ENCODE results near the gene RTCA.
"Not testable (repeated sequence)": the region's sequence is repeated elsewhere in the genome, so short reads cannot be mapped to it uniquely, and the experiment has no call there.

The RTCA gene

DNA sequence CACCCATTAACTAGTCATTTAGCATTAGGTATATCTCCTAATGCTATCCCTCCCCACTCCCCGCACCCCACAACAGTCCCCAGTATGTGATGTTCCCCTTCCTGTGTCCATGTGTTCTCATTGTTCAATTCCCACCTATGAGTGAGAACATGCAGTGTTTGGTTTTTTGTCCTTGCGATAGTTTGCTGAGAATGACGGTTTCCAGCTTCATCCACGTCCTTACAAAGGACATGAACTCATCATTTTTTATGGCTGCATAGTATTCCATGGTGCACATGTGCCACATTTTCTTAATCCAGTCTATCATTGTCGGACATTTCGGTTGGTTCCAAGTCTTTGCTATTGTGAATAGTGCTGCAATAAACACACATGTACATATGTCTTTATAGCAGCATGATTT lies 7.6 kb upstream of the RTCA start:
- DNase-seq (ENCODE audit: low read depth in 2 of 3, low spot score in 2 of 3) = not testable (repeated sequence)

DNA sequence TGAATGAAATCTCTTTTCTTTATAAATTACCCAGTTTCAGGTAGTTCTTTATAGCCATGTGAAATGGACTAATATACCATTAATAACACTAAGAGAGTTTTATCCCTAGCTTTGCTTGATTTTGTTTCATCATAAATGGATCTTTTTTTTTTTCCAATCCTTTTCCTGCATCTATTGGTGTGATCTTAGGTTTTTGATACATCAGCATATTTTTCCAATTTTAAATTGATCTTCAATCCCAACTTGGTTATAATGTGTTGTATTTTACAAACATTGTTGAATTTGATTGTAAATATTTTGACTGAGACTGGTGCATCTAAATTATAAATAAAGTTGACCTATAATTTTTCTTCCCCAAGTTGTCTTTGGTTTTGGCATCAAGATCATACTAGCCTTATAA lies 4.3 kb upstream of the RTCA start:
- DNase-seq (ENCODE audit: low read depth in 2 of 3, low spot score in 2 of 3) = no peak

DNA sequence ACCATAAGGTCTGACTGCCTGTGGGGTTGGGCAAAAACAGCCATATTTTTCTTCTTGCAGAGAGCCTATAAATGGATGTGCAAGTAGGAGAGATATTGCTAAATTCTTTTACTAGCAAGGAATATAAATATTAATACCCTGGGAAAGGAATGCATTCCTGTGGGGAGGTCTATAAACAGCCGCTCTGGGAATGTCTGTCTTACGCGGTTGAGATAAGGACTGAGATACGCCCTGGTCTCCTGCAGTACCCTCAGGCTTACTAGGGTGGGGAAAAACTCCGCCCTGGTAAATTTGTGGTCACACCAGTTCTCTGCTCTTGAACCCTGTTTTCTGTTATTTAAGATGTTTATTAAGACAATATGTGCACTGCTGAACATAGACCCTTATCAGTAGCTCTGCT lies 1.9 kb upstream of the RTCA start:
- DNase-seq (ENCODE audit: low read depth in 2 of 3, low spot score in 2 of 3) = not testable (repeated sequence)

DNA sequence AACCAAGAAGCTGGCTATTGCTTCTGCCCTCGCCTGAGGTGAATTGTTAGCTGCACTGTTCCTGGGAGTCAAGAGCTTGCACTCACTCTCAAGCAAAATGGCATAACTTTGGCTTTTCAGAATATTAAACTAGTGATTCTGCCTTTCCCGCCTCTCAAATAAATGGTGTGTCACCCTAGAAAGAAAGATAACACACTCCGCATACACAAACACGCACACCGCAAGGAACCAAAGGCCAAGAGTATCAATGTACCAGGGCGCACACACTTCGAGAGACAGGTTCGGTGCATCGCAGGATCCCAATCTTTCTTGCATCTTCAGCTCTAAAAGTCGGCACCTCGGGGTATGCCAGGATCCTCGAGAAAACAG lies 470 bp upstream of the RTCA start:
- no peak for DNase-seq (ENCODE audit: low read depth in 2 of 3, low spot score in 2 of 3)

DNA sequence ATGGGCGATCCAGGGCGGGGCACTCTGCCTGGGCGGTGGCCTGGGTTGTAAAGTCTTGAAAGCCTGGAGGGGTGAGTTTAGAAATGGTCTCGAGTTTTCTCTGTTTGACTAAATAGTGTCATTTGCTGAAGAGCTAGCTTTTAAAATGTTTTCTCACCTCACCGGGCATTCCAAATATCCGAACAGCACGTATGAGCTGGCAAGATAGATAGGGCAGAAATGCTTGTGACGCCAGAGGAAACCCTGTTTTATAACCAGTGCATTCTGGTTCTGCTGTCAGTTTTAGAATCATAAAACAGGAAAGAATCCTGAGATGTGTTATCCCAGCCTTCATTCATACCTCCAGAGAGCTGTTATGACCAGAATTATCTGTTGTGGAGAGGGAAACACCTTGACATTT lies 725 bp downstream of the RTCA start:
- no peak for DNase-seq (ENCODE audit: low read depth in 2 of 3, low spot score in 2 of 3)

DNA sequence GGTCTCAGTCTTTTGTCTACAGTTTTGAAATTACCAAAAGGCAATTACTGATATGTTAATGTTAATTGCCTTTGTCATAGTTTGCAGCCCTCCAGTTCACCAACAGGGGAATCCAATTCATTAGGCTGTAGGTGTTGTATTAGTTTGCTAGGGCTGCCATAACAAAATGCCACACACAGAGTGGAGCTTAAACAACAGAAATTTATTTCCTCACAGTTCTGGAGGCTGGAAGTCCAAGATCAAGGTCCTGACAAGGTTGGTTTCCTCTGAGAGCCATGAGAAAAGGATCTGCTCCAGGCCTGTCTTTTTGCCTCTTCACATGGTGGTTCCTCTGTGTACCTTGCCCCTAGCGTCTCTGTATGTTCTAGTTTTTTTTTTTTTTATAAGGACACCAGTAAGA lies 1.3 kb downstream of the RTCA start:
- no peak for DNase-seq (ENCODE audit: low read depth in 2 of 3, low spot score in 2 of 3)

DNA sequence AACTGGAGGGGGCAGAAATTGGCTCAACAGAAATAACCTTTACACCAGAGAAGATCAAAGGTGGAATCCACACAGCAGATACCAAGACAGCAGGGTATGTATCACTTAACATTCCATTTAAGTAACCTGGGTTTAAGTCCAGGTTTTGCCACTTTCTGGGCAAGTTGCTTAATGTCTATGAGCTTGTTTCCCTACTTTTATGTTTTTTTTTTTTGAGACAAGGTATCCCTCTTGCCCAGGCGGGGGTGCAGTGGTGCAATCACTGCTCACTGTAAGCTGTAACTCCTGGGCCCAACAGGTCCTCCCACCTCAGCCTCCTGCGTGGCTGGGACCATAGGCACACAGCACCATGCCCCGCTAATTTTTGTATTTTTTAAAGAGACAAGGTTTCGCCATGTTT lies 2.2 kb downstream of the RTCA start:
- no peak for DNase-seq (ENCODE audit: low read depth in 2 of 3, low spot score in 2 of 3)

DNA sequence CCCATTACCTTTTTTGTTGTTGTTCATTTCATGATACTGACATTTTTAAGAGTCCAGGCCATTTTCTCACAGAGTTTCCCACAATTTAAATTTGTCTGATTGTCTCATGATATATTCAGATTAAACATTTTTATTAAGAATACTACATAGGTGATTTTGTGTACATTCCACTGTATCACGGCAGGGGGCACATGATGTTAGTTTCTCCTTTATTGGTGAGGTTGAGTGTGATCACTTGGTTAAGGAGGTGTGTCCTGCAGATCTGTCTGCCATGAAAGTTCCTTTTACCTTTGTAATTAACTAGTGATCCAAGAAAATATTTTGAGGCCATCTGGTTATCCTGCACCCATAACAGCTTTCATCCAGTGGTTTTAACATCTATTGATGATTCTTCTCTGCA lies 11.8 kb downstream of the RTCA start:
- no peak for DNase-seq (ENCODE audit: low read depth in 2 of 3, low spot score in 2 of 3)

DNA sequence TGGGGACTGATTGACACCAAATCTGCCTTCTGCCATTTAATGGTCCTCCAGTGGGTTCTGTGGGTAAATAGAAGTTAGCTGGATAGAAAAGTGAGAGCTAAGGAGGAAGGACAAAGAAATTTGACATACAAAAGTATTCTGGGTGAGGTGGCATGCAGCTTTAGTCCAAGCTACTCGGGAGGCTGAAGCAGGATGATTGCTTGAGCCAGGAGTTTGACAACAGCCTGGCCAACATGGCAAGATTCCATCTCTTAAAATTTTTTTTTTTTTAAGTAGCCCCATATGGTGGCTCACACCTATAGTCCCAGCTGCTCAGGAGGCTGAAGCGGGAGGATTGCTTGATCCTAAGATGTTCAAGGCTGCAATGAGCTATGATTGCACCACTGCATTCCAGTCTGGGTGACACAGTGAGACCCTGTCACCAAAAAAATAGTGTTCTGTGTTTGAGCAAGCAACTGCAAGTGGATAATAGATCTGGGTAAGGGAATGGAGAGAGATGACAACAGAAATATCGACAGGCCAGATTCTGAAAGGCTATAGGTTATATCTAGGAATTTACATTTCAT lies 13.4 kb downstream of the RTCA start:
- DNase-seq (ENCODE audit: low read depth in 2 of 3, low spot score in 2 of 3) = no peak

DNA sequence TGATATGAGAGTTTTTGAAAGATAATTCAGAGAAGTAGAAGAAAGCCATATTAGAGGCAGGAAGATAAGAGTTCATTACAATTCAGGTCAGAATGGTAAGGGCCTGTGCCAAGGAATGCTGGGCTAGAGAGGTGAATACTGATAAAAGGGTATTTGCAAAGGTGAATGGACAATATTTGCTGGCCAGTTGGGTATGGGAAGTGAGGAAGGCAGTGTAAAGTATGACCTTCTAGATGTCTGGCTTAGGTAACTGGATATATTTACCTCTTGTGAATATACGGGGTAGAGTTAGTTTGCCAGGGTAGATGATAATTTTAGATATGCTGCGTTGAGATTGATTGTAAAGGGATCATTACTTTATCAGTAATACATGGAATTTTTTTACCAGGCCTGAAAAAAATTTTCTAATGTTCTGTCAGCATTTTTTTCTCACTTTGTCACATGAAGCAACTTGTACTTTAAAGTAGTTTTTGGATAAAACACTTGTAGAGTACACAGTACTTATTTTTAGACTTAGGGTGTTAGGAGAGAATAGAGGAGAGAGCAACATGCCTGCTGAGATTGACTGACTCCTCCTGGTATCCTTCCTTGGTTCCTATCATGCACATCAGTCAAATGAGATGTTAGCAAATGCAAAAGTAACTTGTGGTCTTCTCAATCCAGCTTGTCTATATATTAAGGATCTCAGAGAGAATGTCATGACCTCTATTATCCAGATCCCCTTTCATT lies 14.1 kb downstream of the RTCA start:
- no peak for DNase-seq (ENCODE audit: low read depth in 2 of 3, low spot score in 2 of 3)

DNA sequence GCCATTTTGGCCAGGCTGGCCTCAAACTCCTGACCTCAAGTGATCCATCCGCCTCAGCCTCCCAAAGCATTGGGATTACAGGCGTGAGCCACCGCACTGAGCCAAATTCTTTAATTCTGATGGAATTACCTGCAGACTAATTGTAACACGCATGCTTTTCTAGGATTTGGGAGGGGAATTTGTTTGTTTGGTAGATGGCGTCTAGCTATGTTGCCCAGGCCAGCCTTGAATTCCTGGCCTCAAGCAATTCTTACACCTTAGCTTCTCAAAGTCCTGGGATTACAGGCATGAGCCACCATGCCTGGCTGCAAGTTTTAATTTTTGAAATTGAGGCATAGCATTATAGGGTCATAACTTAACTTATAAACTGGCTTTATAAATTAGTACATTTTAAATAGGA lies 18.6 kb downstream of the RTCA start:
- DNase-seq (ENCODE audit: low read depth in 2 of 3, low spot score in 2 of 3) = no peak

DNA sequence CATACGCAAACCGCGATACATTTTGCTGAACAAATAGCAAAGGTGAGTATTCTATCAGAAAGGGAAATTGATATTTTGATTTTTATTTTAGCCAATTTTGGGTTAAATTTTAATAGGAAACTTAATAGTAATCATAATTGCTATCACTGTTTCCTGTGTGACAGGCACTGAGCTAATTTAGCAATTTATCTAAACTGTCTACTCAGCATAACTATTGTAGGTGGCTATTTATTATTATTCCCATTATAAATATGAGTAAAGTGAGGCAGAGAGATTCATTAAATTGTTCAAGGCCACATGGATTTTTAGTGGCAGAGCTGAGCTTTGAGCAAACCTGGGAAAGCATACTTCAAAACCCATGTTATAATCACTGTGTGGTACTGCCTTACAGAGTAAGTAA lies 21.1 kb downstream of the RTCA start:
- no peak for DNase-seq (ENCODE audit: low read depth in 2 of 3, low spot score in 2 of 3)

DNA sequence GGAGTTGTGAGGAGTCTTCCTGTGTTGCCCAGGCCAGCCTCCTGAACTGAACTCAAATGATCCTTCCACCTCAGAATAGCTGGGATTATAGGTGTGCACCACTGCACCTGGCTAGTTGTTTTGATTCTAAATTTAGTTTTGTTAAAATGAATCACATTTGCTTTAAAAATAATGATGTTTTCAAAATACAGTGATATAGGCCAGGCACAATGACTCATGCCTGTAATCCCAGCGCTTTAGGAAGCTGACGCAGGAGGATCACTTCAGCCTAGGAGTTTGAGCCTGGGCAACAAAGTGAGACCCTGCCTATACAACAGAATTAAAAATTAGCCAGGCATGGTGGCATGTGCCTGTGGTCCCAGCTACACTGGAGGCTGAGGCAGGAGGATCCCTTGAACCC lies 24.3 kb downstream of the RTCA start:
- DNase-seq (ENCODE audit: low read depth in 2 of 3, low spot score in 2 of 3) = no peak

DNA sequence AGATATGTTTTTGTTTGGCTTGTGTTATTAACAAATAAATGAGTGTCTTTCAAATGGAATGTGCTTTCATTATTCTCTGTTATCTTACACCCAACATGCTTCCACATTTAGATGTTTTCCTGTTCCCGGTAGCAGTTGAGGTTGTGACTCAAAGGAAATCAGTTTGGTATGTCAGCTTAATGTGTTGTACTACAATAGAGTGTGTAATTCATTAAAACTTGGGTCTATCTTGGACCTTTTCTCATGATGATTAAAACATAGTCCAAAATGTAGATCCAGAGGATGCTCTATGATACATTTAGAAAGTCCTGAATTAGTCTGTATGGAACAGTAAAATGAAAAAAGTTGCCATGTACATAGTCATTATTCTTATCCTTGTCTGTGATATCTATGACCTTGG lies 26.7 kb downstream of the RTCA start:
- no peak for DNase-seq (ENCODE audit: low read depth in 2 of 3, low spot score in 2 of 3)

DNA sequence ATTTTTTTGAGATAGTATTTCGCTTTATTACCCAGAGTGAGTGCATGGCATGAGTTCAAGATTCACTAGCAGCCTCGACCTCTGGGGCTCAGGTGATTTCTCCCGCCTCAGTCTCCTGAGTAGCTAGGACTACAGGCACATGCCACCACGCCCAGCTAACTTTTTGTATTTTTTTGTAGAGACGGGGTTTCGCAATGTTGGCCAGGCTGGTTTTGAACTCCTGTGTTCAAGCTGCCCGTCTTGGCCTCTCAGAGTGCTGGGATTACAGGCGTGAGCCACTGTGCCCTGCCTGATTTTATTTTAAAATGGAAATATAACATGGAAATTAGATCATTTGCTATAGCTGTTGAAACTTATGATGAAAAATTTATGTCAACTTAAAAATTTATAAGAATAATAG lies 30.1 kb downstream of the RTCA start:
- DNase-seq (ENCODE audit: low read depth in 2 of 3, low spot score in 2 of 3) = no peak

DNA sequence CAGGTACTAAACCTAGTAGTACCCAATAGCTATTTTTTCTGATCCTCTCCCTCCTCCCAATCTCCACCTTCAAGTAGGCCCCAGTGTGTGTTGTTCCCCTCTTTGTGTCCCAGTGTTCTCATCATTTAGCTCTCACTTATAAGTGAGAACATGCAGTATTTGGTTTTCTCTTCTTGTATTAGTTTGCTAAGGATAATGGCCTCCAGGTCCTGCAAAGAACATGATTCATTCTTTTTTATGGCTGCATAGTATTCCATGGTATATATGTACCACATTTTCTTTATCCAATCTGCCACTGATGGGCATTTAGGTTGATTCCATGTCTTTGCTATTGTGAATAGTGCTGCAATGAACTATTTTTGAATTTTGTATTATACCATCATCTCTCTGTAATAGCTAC lies 31.0 kb downstream of the RTCA start:
- DNase-seq (ENCODE audit: low read depth in 2 of 3, low spot score in 2 of 3) = not testable (repeated sequence)

DNA sequence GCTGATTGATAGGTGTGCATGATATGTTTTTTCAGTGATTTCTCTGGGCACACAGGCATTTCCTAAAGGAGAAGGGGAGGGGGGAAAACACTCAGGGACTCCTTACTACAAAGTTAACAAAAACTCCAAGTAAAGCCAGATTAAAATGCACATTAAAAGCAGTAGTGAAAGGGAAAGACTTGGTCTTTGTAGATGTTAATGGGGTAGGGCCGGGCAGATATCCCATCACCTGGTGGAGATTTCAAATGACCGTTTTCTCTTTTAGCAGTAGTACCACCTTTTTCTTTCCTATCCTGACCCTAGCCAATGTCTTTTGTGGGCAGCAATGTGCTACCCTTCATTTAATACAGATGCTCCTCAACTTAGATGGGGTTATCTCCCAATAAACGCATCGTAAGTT lies 32.5 kb downstream of the RTCA start:
- DNase-seq (ENCODE audit: low read depth in 2 of 3, low spot score in 2 of 3) = no peak

DNA sequence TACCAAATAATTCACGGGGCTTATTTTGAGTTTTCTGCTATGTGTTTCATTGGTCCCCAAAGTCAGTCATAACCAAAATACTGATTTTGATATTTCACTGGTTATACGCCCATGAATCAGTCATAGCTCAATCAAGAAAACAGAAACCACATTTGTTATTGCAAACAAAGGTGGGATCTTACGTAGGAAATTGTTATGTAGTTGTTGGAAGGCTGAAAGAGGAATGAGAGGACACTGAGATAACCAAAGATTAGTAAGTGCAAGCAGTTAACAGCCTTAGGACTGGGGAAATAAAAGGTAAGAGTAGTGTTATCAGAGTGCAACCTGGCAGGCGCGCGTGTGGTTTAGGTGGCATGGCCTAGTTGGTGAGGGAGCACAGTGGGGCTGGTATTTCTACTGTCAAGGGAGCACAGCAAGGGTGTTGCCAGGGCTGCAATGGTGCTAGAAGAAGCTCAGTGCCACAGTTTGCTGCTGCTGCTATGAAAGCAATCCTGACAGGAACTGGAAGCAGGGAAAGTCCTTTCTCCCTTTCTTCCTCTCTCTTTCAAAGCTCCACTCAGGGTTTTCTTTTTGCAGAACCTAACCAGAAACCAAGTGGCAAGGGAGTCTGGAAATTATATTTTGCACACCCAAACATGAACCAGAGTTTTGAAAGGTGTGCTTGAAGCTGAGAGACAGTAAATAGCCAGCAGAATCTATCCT lies 33.7 kb downstream of the RTCA start:
- no peak for DNase-seq (ENCODE audit: low read depth in 2 of 3, low spot score in 2 of 3)

DNA sequence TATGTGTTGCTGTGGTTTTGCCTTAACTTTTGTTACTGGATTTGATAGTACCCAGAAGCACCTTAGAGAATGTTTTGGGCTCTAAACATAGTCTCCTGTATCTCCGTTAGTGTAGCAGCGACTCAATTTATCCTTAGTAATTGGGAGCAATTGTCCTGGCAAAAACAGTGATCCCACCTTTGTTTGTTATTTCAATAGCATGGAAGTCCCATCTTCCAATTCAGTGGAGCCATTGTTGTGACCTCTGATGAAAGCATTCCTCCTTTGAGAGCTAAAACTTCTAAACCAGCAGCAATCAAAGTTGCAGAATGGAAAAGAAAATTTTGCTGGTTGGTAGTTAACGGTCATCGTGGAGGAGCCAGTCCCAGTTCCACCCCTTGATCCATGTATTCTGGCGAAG lies 34.7 kb downstream of the RTCA start:
- no peak for DNase-seq (ENCODE audit: low read depth in 2 of 3, low spot score in 2 of 3)

DNA sequence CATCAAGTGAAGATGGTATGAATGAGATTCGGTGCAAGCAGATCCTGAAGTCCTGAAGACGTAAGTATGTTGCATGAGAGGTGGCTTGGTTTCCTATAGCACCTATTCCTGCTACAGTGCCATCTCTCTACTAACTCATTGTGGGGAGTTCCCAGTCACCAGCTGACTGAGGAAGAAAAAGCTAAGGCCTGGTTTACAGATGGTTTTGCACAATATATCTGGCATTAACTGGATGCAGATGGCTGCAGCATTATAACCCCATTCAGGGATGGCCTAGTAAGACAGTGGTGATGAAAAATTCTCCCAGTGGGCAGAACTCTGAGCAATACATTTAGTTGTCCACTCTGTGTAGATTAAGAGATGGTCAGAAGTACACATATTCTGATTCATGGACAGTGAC lies 36.7 kb downstream of the RTCA start:
- DNase-seq (ENCODE audit: low read depth in 2 of 3, low spot score in 2 of 3) = no peak

DNA sequence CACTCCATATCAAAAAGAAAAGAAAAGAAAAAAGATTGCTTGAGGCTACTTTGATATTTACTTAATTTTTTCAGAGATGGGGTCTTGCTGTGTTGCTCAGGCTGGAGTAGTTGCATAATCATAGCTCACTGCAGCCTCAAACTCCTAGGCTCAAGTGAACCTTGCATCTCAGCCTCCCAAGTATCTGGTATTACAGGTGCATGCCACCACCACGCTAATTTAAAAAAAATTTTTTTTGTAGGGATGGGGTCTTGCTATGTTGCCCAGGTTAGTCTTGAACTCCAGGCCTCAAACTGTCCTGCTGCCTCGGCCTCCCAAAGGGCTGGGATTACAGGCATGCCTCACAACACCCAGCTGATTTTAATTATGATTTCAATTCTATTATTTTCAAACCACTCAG lies 38.2 kb downstream of the RTCA start:
- DNase-seq (ENCODE audit: low read depth in 2 of 3, low spot score in 2 of 3) = no peak

DNA sequence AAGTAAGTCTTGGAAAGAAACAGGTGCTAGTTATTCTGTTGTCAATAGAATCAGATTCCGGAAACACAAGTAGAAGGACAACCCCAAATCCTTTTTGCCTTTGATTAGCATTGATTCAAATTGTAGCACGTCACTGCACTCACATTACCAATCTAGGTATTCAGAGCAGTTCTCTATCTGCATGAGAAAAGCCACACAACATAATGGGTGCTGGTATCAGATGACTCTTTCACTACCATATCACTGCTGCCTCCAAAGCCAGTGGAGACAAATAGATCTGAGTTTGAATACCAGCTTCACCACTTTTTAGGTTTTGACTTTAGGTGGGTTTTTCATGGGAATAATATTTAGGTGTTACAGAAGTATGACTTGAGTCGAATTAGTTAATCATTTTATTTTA lies 38.9 kb downstream of the RTCA start:
- DNase-seq (ENCODE audit: low read depth in 2 of 3, low spot score in 2 of 3) = no peak

DNA sequence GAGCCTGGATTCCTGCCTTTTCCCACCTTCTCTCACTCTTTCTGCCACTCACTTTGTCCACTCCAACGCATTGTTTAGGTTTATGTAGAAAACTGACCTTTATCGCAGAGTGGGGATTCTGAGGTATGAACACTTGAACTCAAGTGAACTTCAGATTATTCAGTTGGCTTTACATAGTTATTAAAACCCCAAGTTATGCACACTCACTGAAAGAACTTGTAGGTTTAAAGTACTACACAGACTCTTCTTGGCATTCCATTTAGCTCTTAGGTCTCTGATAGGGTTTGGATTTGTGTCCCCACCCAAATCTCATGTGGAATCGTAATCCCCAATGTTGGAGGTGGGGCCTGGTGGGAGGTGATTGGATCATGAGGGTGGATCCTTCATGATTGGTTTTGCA lies 39.9 kb downstream of the RTCA start:
- no peak for DNase-seq (ENCODE audit: low read depth in 2 of 3, low spot score in 2 of 3)
